Stimulated activated naive CD8-positive, alpha-beta T cell treated with anti-CD3 and anti-CD28 coated beads, Interleukin-15, amount 100 ng/mL, for 72 hours (primary cell): ENCODE results near the gene UBL4B.
A peak's percentile ranks its signal among the peaks of the same experiment; 100 is the strongest.

Experiments
- ATAC-seq: fragments of 150-1000 bp; cut with Tn5 transposase; 2 replicates; pipeline ENCODE4 v1.10.0; 2021; ENCODE audit warnings: mild to moderate bottlenecking, moderate library complexity
- DNase-seq, 2 donors: peaks; one replicate each; pipeline ENCODE4 v3.0.0; 2021 to 2022
- H3K27ac Mint-ChIP-seq, 2 donors: one replicate each; pipeline ENCODE4 v1.8.0; 2022; ENCODE audit warnings: mild to moderate bottlenecking in 2 of 2, mixed read lengths in 2 of 2, moderate library complexity in 2 of 2
- H3K27me3 Mint-ChIP-seq: one replicate; pipeline ENCODE4 v1.8.0; 2022; ENCODE audit warnings: mixed read lengths
- H3K4me1 Mint-ChIP-seq: one replicate; pipeline ENCODE4 v1.8.0; 2022; ENCODE audit warnings: mild to moderate bottlenecking, mixed read lengths
- H3K4me3 Mint-ChIP-seq, 2 donors: one replicate each; pipeline ENCODE4 v1.8.0; 2022; ENCODE audit warnings: mild to moderate bottlenecking in 2 of 2, mixed read lengths in 2 of 2, moderate library complexity in 1 of 2
- H3K9me3 Mint-ChIP-seq, 2 donors: one replicate each; pipeline ENCODE4 v1.8.0; 2022; ENCODE audit warnings: mixed read lengths in 2 of 2

Gene UBL4B

DNA sequence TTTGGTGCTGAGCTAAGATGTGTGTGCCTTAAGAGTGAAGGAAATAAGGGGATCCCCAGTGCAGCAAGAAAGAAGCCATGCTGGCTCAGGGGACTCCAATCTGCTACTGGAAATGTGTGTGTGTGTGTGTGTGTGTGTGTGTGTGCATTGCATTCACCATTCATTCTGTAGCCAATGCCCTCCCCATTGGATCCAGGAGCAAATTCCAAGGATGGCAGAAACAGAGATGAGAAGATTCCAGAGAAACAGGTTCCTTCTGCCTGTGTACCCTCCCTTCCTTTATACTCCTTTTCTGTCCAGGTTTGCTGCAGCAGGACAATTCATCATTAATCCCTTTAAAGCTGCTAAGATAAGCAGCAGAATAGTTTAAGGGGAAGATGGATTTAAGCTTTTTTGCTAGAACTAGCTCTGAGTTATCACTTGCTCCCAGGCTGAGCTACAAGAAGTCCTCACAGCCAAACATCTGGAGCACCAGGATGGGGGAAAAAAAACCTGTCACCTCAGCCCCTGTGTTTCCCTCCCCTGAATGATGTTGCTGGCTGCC lies 41.2 kb downstream of the UBL4B start:
- Mint-ChIP-seq H3K4me3 (no peak overlapping the region), H3K27me3 (peaks cover 64% of the 10 kb centered on the region), H3K27ac (no peak overlapping the region), H3K4me1 (no peaks in the 10 kb centered on the region), H3K9me3 (no peaks in the 10 kb centered on the region)
- DNase-seq (no peak), ATAC-seq (no peak)

DNA sequence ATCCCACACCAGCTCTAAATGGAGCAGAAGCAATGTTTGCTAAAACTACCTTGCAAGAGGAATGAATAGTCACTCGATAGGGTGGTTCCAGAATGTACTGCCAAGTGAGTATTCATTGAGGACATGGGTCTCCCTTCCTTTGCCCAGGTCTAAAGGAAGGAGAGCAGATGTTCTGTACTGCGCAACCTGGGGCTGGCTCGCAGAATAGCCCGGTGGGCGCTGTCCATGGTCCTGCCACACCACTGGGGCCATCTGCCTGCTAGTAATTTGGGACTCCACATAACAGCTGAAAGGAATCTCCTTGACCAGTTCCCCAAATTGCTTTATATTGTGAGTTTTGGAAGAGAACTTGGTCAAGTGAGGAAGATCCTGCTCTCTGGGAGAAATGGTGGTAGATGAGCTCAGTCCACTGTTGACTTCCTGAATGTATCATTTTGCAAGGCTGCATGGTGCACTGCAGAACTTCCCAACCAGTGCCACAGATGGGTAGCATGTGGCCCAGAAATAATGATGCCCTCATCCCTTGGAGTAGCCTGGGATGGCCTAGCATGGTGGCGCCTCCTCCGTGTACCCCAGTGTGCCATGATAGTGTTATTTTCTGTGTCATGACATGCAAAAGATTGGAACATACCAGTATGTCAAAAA lies 43.8 kb downstream of the UBL4B start:
- H3K4me3 Mint-ChIP-seq = no peak overlapping the region

DNA sequence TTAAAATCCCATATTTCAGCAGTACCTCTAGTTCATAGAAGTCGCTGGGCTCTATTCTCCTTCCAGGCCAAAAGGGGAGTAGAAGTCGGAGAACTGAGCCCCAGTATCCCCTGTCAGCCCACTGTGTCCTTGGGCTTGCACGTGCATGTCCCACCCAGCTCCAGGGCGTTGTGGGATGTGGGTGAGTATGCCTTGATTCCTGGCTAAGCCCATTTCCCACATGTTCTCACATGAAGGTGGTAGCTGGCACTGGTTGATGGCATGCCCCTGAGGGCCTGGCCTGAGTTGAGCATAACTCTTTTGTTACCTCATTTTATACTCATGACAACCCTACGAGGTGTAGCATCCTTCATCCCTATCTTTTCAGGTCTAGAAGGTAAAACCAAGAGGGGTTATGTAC lies 46.0 kb downstream of the UBL4B start:
- peaks cover 9% of the 10 kb centered on the region for H3K4me1 Mint-ChIP-seq

More for the DNA sequence above, 43.8 kb downstream of the UBL4B start:
- DNase-seq (peak; percentile 29 to 30), ATAC-seq (no peak)
- Mint-ChIP-seq H3K27ac (no peak overlapping the region), H3K9me3 (no peaks in the 10 kb centered on the region), H3K27me3 (peaks cover 64% of the 10 kb centered on the region), H3K4me1 (peaks cover 9% of the 10 kb centered on the region)

DNA sequence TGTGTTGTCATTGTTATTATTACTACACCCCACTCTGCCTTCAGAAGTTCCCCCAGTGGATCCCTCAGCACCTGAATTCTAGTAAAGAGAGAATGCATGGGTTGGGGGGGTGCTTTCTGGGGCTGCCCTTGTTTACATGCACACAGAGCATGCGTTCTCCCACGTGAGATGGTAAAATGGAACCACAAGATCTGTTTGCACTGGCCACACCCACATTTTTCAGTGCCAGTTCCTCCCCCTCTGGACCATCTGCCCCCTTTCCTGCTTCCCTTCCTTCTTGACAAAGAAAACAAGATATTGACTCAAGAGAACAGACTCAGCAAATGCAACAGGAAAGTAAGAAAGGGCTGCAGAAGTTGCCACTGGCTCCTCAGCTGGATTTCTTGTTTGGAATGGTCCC lies 46.9 kb downstream of the UBL4B start:
- no peak overlapping the region for H3K4me3 Mint-ChIP-seq
- peaks cover 15% of the 10 kb centered on the region for H3K4me1 Mint-ChIP-seq
- DNase-seq = no peak
- H3K27ac Mint-ChIP-seq = peak overlapping the region in 1 of 2 donors; percentile 9
- no peaks in the 10 kb centered on the region for H3K9me3 Mint-ChIP-seq
- peaks cover 38% of the 10 kb centered on the region for H3K27me3 Mint-ChIP-seq
- no peak for ATAC-seq

More for the DNA sequence above, 46.0 kb downstream of the UBL4B start:
- Mint-ChIP-seq H3K4me3 (no peak overlapping the region), H3K9me3 (no peaks in the 10 kb centered on the region), H3K27ac (no peak overlapping the region), H3K27me3 (peaks cover 48% of the 10 kb centered on the region)
- ATAC-seq (no peak), DNase-seq (no peak)

DNA sequence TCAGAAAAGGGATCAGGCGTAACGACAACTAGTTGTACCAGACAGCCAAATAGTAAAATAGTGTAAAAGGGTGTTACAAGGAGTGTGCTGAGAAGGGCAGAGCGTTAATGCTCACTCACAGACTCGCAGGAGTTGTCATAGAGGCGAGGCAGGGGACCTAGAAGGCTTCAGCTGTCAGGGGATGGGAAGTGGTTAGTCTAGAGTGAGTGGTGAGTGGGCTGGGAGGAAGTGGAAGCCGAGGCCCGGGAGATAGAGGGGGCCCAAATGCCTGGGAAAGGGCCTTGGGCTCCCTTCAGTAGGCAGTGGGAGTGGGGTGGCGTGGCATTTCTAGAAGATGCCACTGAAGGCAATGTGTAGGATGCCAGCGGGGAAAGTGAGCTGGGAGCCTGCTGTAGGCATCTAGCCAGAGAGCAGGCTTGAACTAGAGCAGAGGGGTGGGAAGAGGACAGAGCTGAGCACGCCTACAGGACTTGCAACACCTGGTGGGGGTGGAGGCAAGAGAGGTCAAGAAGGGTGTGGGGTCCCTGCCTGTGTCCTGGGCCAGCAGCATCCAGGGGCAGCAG lies 48.4 kb downstream of the UBL4B start:
- H3K9me3 Mint-ChIP-seq = no peaks in the 10 kb centered on the region
- peaks cover 15% of the 10 kb centered on the region for H3K4me1 Mint-ChIP-seq
- H3K27ac Mint-ChIP-seq = no peak overlapping the region
- no peak for DNase-seq
- peaks cover 29% of the 10 kb centered on the region for H3K27me3 Mint-ChIP-seq
- no peak overlapping the region for H3K4me3 Mint-ChIP-seq
- no peak for ATAC-seq

DNA sequence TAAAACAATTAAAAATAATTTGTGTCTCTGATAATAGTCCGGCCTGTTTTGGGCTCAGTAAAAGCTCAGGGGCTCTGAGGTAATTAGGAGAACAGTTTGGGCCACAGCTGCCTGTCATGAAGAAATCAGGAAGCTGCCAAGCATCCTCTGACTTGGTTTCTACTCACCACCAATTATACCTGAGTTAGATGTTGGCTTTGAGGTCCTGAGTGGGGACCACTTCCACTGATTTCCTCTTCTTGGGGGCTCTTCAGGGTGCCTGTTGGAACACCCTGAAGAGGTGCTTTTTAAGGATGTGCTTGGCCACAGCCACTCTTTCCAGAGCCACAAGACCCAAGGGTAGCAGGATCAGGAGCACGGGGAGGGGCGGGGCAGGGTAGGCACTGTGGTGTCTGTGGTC lies 48.9 kb downstream of the UBL4B start:
- ATAC-seq = no peak
- no peak overlapping the region for H3K27ac Mint-ChIP-seq
- peaks cover 15% of the 10 kb centered on the region for H3K4me1 Mint-ChIP-seq
- peaks cover 23% of the 10 kb centered on the region for H3K27me3 Mint-ChIP-seq
- H3K9me3 Mint-ChIP-seq = no peaks in the 10 kb centered on the region
- H3K4me3 Mint-ChIP-seq = no peak overlapping the region
- no peak for DNase-seq

DNA sequence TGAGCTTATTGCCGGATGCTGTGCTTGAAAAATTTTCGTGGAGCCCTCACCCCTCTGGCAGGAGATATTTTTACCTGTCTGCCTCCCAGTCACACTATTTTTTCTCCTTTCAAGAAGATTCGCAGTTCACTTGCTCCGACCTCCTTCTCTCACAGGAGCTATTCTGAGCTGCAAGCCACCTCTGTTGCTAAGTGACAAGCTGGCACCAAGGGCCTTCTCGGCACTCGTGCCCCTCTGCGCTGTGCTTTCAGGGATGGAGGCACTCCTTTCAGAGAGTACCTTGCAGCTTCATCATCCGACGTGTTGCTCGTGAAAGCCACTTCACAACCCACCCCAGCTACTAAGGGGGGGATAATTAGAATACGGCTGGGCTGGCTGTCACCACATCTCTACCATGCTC lies 49.6 kb downstream of the UBL4B start:
- DNase-seq (no peak), ATAC-seq (no peak)
- no peak overlapping the region for H3K4me3 Mint-ChIP-seq
- no peak overlapping the region for H3K27ac Mint-ChIP-seq
- H3K27me3 Mint-ChIP-seq = peaks cover 17% of the 10 kb centered on the region
- H3K4me1 Mint-ChIP-seq = peaks cover 15% of the 10 kb centered on the region
- H3K9me3 Mint-ChIP-seq = no peaks in the 10 kb centered on the region
